Activated T-cell treated with anti-CD3 and anti-CD28 coated beads, Interleukin-2, amount 50 U/mL, for 24 hours (primary cell): ENCODE data around the gene SIM2.

Experiments used
- DNase-seq: peaks from one replicate; pipeline ENCODE4 v3.0.0-alpha.2; 2020
- H3K27ac Mint-ChIP-seq: 2 replicates; pipeline ENCODE4 v1.8.0; 2020; ENCODE audit warnings: mild to moderate bottlenecking, mixed read lengths
- H3K27me3 Mint-ChIP-seq: 2 replicates; pipeline ENCODE4 v1.8.0; 2020; ENCODE audit warnings: mixed read lengths
- H3K36me3 Mint-ChIP-seq: 2 replicates; pipeline ENCODE4 v1.8.0; 2020; ENCODE audit warnings: low read depth, mixed read lengths
- H3K4me1 Mint-ChIP-seq: 2 replicates; pipeline ENCODE4 v1.8.0; 2020; ENCODE audit warnings: low read depth, mixed read lengths
- H3K4me3 Mint-ChIP-seq: 2 replicates; pipeline ENCODE4 v1.8.0; 2020; ENCODE audit warnings: mild to moderate bottlenecking, moderate library complexity, mixed read lengths
- H3K9me3 Mint-ChIP-seq: 2 replicates; pipeline ENCODE4 v1.8.0; 2020; ENCODE audit warnings: mixed read lengths

Gene SIM2

GRCh38 chr21:36709868-36710728 is 11.2 kb downstream of the SIM2 start:
- Mint-ChIP-seq H3K4me1 (peaks cover 36% of the 10 kb centered on the region), H3K27me3 (peaks cover 94% of the 10 kb centered on the region), H3K27ac (no peak overlapping the region), H3K4me3 (no peak overlapping the region), H3K36me3 (no peaks in the 10 kb centered on the region), H3K9me3 (no peaks in the 10 kb centered on the region)
- no peak for DNase-seq

- Mint-ChIP-seq H3K4me1 (peaks cover 30% of the 10 kb centered on the region), H3K27me3 (peaks cover 92% of the 10 kb centered on the region), H3K27ac (no peak overlapping the region), H3K4me3 (no peak overlapping the region), H3K9me3 (no peaks in the 10 kb centered on the region), H3K36me3 (no peaks in the 10 kb centered on the region)
- DNase-seq, result no peak
These were observed 11.8 kb downstream of the SIM2 start for GRCh38 chr21:36710729-36711048.

- Mint-ChIP-seq H3K4me3 (no peak overlapping the region), H3K4me1 (peaks cover 6% of the 10 kb centered on the region), H3K27ac (no peak overlapping the region)
These were observed 14.8 kb downstream of the SIM2 start for GRCh38 chr21:36713746-36714145.

GRCh38 chr21:36716387-36716786 is 17.5 kb downstream of the SIM2 start:
- DNase-seq, result no peak
- Mint-ChIP-seq H3K27me3 (peaks cover 84% of the 10 kb centered on the region), H3K4me1 (no peaks in the 10 kb centered on the region), H3K36me3 (no peaks in the 10 kb centered on the region), H3K9me3 (no peaks in the 10 kb centered on the region), H3K27ac (no peak overlapping the region), H3K4me3 (no peak overlapping the region)

More at GRCh38 chr21:36713746-36714145, 14.8 kb downstream of the SIM2 start:
- peaks cover 88% of the 10 kb centered on the region for H3K27me3 Mint-ChIP-seq
- no peaks in the 10 kb centered on the region for H3K36me3 Mint-ChIP-seq
- no peaks in the 10 kb centered on the region for H3K9me3 Mint-ChIP-seq
- no peak for DNase-seq

GRCh38 chr21:36716836-36717235 is 17.9 kb downstream of the SIM2 start:
- no peaks in the 10 kb centered on the region for H3K4me1 Mint-ChIP-seq

GRCh38 chr21:36717976-36718375 is 19.1 kb downstream of the SIM2 start:
- Mint-ChIP-seq H3K27ac (no peak overlapping the region), H3K27me3 (peaks cover 81% of the 10 kb centered on the region), H3K4me1 (no peaks in the 10 kb centered on the region), H3K4me3 (no peak overlapping the region), H3K9me3 (no peaks in the 10 kb centered on the region), H3K36me3 (no peaks in the 10 kb centered on the region)
- no peak for DNase-seq

More at GRCh38 chr21:36716836-36717235, 17.9 kb downstream of the SIM2 start:
- Mint-ChIP-seq H3K9me3 (no peaks in the 10 kb centered on the region), H3K36me3 (no peaks in the 10 kb centered on the region), H3K27me3 (peaks cover 84% of the 10 kb centered on the region), H3K4me3 (no peak overlapping the region), H3K27ac (no peak overlapping the region)
- no peak for DNase-seq

- no peaks in the 10 kb centered on the region for H3K36me3 Mint-ChIP-seq
- H3K9me3 Mint-ChIP-seq, result no peaks in the 10 kb centered on the region
- H3K4me1 Mint-ChIP-seq, result no peaks in the 10 kb centered on the region
- no peak overlapping the region for H3K4me3 Mint-ChIP-seq
- H3K27me3 Mint-ChIP-seq, result peaks cover 79% of the 10 kb centered on the region
- no peak overlapping the region for H3K27ac Mint-ChIP-seq
- no peak for DNase-seq
These were observed 20.1 kb downstream of the SIM2 start for GRCh38 chr21:36718951-36719501.

- no peaks in the 10 kb centered on the region for H3K4me1 Mint-ChIP-seq
- no peak for DNase-seq
- no peaks in the 10 kb centered on the region for H3K36me3 Mint-ChIP-seq
- H3K9me3 Mint-ChIP-seq, result no peaks in the 10 kb centered on the region
- H3K27ac Mint-ChIP-seq, result no peak overlapping the region
- H3K27me3 Mint-ChIP-seq, result peaks cover 73% of the 10 kb centered on the region
- H3K4me3 Mint-ChIP-seq, result no peak overlapping the region
These were observed 20.7 kb downstream of the SIM2 start for GRCh38 chr21:36719614-36720013.

GRCh38 chr21:36721817-36722216 is 22.9 kb downstream of the SIM2 start:
- Mint-ChIP-seq H3K27ac (no peak overlapping the region), H3K9me3 (no peaks in the 10 kb centered on the region), H3K27me3 (peaks cover 57% of the 10 kb centered on the region), H3K4me1 (no peaks in the 10 kb centered on the region), H3K36me3 (no peaks in the 10 kb centered on the region), H3K4me3 (no peak overlapping the region)
- DNase-seq, result no peak

GRCh38 chr21:36722370-36723368 is 23.8 kb downstream of the SIM2 start:
- Mint-ChIP-seq H3K36me3 (no peaks in the 10 kb centered on the region), H3K27ac (no peak overlapping the region), H3K4me3 (no peak overlapping the region), H3K9me3 (no peaks in the 10 kb centered on the region), H3K4me1 (no peaks in the 10 kb centered on the region), H3K27me3 (peaks cover 52% of the 10 kb centered on the region)
- no peak for DNase-seq

GRCh38 chr21:36723371-36723881 is 24.5 kb downstream of the SIM2 start:
- Mint-ChIP-seq H3K27ac (no peak overlapping the region), H3K9me3 (no peaks in the 10 kb centered on the region), H3K4me1 (no peaks in the 10 kb centered on the region), H3K27me3 (peaks cover 46% of the 10 kb centered on the region), H3K4me3 (no peak overlapping the region), H3K36me3 (no peaks in the 10 kb centered on the region)
- DNase-seq, result no peak

- H3K27me3 Mint-ChIP-seq, result peaks cover 35% of the 10 kb centered on the region
- H3K4me3 Mint-ChIP-seq, result no peak overlapping the region
- H3K27ac Mint-ChIP-seq, result no peak overlapping the region
- no peak for DNase-seq
- no peaks in the 10 kb centered on the region for H3K36me3 Mint-ChIP-seq
- no peaks in the 10 kb centered on the region for H3K4me1 Mint-ChIP-seq
- H3K9me3 Mint-ChIP-seq, result no peaks in the 10 kb centered on the region
These were observed 25.7 kb downstream of the SIM2 start for GRCh38 chr21:36724660-36725059.

- no peak for DNase-seq
- no peaks in the 10 kb centered on the region for H3K4me1 Mint-ChIP-seq
- no peaks in the 10 kb centered on the region for H3K36me3 Mint-ChIP-seq
- no peak overlapping the region for H3K4me3 Mint-ChIP-seq
- H3K27ac Mint-ChIP-seq, result no peak overlapping the region
- H3K27me3 Mint-ChIP-seq, result peaks cover 30% of the 10 kb centered on the region
- H3K9me3 Mint-ChIP-seq, result no peaks in the 10 kb centered on the region
These were observed 27.0 kb downstream of the SIM2 start for GRCh38 chr21:36725793-36726386.

GRCh38 chr21:36727866-36728265 is 29.0 kb downstream of the SIM2 start:
- H3K27me3 Mint-ChIP-seq, result peaks cover 27% of the 10 kb centered on the region
- H3K36me3 Mint-ChIP-seq, result no peaks in the 10 kb centered on the region
- no peaks in the 10 kb centered on the region for H3K9me3 Mint-ChIP-seq
- H3K4me3 Mint-ChIP-seq, result no peak overlapping the region
- no peak overlapping the region for H3K27ac Mint-ChIP-seq
- DNase-seq, result no peak
- no peaks in the 10 kb centered on the region for H3K4me1 Mint-ChIP-seq
